T1000 (cell line): ENCODE results near the gene ATOH8.

ENCODE experiments used
- DNase-seq: peaks from one replicate; lab custom pipeline; 2025; ENCODE audit warnings: mixed read lengths; lab: John Stamatoyannopoulos, UW

The ATOH8 gene

DNA sequence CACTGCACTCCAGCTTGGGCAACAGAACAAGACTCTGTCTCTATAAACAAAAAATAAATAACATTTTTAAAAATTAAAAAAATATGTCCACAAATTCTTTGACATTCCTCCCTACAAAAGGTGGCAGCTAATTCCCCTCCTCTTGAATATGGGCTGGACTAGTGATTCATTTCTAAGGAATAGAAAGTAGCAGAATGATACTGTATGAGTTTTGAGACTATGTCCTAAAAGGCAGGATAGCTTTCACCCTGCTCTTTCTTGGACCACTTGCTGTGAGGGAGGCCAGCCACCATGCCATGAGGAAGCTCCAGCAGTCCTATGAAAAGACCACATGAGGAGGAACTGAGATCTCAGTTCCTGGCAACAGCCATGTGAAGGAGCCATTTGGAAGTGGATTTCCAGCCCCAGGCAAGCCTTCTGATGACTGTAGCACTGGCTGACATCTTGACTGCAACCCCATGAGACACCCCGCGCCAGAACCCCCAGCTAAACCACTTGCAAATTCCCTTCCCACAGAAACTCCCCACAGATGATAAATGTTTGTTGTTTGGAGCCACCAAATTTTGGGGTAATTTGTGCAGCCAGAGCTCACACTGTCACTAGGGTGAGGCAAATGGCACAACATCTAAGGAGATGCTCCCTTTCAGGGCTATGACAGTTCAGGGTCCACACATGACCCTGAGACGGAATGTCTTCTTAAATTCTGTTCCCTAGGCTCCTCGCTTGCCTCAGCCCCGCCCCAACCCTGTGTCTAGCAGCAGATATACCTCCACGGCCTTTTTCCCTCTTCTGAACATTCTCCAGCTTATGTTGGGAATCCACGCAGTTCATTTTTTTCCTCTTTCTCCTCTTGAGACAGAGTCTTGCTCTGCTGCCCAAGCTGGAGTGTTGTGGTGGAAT, 17.1 kb upstream of the ATOH8 start:
- DNase-seq = no peak

DNA sequence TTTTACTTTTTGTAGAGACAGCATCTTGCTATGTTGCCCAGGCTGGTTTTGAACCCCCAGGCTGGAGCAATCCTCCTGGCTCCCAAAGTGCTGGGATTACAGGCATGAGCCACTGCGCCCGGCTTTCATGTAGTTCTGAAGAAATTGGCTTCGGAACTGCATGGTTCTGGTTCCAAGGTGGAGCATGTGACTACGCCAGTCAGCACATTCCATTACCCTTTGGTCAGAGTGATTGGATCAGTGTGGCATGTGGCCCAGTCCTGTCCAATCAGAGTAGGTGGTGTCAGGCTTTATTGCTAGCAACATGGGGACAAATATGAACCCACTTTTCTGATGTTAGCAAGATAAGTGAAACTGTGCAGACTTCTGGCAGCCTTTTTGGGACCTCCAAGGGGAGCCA, 16.3 kb upstream of the ATOH8 start:
- peak; percentile 24 for DNase-seq

DNA sequence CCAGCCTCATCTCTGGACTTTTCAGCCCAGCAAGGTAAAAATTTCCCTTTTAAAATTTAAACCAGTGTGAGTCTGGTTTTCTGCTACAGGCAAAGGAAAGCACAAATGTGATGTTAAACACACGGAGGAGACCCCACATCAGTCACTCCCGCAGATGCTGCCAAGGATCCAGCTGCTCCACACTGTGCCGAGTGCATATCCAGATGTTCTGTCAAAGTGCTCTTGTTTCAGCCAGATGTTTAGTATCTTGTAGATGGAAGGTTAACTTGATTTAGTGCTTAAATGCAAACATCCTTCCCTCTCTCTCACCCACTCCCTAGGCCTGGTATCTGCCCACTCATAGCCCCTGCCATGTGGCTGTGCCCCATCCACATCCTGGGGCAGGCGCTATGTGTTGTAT, 15.8 kb upstream of the ATOH8 start:
- DNase-seq = no peak

DNA sequence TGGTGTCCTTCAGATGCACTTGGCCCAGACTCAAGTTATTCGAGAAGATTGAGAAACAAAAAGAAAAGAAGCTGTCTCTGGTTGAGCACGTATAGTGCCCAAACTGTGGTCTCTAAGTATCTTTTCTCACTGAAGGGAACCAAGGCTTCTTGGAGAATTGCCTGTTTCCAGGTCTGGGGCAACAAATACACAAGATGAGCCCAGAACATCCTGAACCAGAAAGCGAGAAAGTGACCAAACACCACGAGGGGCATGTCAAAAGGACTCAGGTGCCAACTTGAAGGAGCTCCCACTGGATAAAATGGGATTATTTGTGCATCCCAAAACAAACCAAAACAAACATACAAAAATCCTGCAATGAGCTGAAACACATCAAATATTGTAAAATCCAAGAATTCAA, 13.6 kb upstream of the ATOH8 start:
- DNase-seq = no peak

DNA sequence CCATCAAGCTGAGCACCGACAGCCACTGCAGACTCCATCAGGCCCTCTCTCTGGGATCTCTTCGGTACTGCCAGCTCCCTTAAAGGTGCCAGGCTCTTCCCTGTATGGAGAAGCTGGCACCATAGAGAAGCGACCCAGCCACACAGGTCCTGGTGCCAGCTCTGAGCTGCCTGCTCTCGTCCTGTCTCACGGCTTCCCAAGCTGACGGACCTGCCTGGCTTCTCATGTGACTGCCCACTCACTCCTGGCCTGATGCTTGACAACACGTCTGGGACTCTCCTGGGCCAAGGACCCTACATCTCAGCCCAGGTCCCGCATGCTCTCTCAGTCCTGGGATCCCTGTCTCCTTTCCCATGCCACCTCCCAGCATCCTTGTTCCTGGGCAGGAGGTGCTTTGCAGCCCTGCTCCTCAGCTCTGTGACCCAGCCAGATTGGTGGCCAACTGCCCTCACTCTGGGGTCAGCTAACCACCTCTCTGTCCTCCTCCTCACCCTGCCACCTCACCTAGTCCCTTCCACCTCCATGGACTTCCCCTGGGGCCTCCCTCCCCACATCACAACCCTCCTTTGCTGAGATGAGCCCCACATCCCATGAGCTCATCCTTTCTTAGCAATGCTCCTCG, 12.5 kb upstream of the ATOH8 start:
- no peak for DNase-seq

DNA sequence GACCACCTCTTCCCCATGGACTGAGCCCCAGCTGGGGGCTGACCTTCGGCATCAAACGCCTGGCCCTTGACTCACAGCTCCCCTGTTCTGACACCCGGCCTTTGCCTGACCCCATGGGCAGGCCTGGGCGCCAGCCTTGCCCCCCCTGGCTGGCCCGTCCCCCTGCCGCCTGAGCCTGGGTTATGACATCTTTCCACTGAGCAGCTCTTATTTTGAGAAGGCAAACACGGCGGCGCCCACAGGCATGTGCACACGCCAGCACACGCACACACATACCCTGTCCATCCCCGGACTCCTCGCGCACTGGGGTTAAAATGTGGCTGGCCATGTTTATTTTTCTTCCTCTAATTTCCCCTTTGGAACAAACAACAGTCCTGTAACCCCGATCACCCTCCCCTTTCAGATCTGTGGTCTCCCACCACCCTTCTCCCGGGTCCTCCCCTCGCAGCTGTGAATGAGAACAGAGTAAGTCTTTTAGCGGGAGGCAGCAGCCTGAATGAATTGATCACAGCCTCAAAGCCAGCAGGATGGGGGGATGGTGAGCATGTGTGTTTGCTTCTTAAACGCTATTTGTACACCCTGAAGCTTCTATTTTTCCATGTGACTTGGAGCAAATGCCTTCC, 11.8 kb upstream of the ATOH8 start:
- no peak for DNase-seq

DNA sequence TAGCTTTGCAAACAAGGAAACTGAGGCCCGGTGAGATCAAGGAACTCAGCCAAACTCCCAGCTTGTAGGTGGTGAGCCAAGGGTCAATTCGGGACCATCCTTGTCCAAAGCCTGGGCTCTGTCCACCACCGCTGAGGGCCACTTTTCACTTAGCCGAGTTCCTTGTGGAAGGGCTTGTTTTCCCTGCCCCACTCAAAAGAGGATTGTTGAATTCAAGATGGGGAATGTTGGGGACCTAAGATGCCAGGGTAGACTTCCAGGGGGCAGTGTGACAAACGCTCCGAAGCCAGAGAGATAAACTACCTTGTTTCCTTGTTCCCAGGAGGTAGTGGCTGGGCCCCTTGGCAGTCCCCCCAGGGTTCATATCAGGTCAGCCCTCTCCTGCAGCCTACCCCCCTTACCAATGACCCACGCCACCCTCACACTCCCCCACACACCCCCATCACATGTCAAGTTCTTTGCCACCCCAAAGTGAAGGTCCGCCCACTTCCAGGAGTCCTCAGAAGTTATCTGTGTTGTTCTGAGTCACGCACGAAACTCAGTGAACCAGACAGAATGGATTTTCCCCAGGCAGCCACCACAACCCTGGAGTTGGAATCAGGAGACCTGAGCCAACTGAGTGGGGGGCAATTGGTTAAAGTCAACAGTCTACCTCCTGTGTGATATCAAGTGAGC, 10.3 kb upstream of the ATOH8 start:
- DNase-seq = no peak

DNA sequence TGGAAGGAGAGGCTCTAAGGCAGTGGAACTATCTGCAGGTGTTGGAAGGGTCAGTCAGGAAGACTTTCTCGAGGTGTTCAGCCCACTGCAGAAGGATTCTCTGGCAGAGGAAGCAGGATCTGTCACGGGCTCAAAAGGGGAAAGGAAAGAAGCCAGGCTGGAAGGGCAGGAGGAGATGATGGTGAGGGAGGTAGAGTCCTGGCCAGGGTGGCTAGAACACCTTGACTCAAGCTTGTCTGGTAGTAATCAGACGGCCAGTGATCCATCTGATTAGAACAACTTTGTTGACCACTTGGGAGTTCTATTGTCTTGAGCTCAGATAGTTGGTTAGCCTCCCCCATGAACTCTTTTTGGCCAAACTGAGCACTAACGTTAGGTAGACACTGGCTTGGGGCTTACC, 9.7 kb upstream of the ATOH8 start:
- no peak for DNase-seq

DNA sequence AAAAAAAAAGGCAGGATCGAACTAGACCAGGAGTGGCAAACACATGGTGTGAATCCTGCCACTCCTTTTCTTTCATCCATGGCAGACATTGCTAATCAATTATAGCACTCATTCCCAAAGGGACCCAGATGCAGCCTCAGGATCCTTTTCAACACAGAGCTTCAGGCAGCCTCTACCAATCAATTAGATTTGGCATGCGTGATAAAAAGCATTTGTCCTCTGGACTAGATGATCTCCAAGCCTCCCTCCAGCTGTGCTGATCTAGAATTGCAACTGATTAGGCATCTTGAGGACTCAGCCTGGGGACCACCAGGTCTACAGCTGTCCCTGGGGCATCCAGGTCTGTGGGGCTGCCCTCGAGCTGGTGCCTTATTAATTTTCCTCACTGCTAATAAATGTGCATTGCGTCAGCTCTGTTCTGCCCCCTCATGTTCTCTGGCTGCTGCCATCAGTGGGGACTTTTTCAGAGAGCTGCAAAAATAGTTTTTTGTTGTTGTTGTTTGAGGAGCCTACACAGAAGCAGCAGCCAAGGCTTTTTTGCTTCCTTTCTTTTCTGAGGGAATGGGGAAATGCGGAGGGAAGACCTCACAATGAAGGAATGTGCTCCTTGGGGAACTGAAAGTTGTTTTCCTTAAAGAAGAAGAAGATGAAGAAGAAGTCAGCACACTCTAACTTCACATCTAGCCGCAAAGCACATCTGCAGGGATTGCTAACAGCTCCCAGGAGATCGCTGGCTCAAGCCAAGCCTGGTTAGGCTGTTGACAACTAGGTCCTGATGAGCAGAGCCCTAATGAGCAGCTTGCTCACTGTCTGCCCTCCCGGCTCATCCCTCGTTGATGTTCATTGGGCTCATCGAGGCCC, 8.8 kb upstream of the ATOH8 start:
- DNase-seq = peak; percentile 37

DNA sequence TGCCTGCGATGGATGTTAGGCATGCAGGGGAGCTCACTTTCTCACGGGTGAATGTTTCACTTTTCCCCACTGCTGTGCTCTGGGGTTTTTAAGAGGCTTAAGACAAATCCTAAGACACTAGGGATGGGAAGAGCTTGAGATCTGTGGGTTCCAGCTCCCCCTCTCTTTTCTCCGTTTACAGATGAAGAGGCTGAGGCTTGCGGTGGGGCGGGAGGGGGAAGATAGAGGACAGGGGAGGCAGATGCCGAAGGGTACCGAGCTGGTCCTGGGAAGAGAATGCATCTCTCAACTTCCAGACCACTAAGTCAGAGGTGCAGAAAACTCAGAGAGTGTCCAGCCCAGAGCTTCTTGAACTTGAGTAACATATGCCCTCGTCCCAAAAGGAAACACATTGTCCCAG, 8.2 kb upstream of the ATOH8 start:
- no peak for DNase-seq

DNA sequence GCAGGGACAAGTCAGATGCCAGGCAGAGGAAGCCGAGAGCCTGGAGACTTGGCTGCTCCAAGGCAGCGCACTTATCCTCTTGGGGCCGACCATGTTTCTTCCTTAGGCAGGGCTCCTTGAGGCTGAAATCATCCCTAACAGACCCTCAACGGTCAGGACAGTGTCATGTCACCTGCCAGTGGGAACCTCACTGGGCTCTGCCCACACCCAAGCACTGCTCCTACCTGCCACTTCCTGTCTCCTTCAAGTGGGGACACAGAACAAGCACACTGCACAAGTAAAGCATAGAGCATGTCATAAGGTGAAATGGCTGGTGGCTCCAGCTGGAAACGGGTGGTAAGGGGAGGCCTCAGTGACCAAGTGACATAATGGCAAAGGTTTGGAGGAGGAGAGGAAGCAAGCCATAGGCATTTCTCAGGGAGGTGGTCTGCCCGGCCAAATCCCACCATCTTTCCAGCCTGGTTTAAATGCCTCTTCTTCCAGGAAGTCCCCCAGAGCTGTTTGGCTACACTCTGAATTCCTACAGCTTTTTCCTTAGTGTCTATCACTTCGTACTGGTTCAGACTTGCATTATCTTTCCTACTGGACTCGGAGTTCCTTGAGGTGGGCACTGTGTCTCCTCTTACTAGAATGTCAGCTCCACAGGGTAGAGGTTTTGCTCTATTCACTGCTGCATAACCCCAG, 7.3 kb upstream of the ATOH8 start:
- DNase-seq = no peak

DNA sequence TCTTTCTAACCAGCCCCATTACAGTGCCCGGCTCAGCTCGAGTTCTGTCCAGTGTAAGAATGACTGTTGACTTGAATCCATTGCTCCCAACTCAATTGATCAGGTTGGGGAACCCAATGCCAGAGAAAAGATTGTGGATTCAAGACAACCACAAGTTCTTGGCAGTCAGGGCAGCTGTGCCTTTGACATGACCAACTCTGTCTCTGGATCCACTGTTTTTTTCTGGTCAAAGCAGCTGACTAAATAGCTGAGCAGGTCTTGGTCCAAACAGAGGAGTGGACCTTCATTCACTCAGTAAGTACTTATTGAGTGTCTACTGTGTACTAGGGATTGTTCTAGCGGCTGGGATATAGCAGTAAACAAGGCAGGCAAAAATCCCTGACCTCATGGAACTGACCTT, 6.3 kb upstream of the ATOH8 start:
- DNase-seq = no peak

DNA sequence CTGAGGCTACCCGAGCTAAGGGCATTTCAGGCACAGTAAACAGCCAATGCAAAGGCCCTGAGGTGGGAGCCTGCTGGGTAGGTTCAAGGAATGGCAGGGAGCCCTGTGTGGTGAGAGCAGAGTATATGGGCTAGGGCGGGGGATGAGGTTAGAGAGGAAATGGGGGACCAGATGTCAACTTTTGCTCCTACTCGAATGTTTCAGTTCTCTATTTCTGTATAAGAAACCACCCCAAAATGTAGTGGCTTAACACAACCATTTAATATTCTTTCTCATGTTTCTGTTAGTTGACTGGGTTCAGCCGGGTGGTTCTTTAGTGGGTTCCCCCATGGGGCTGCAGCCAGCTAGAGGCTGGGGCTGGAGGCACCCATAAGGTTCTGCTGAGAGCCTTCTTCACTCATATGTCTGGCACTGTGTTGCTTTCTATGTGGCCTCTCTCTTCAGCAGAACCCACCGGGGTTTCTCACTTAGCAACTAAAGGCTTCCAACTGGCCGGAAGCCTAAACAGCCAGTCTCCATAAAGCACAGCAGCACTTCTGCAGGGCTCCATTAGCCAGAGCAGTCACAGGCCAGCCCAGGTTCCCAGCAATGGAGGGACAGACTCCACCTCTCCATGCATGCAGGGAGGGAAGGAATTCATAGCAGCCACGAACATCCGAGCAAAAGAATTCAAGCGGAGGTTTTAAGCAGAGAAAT, 5.6 kb upstream of the ATOH8 start:
- DNase-seq = no peak

DNA sequence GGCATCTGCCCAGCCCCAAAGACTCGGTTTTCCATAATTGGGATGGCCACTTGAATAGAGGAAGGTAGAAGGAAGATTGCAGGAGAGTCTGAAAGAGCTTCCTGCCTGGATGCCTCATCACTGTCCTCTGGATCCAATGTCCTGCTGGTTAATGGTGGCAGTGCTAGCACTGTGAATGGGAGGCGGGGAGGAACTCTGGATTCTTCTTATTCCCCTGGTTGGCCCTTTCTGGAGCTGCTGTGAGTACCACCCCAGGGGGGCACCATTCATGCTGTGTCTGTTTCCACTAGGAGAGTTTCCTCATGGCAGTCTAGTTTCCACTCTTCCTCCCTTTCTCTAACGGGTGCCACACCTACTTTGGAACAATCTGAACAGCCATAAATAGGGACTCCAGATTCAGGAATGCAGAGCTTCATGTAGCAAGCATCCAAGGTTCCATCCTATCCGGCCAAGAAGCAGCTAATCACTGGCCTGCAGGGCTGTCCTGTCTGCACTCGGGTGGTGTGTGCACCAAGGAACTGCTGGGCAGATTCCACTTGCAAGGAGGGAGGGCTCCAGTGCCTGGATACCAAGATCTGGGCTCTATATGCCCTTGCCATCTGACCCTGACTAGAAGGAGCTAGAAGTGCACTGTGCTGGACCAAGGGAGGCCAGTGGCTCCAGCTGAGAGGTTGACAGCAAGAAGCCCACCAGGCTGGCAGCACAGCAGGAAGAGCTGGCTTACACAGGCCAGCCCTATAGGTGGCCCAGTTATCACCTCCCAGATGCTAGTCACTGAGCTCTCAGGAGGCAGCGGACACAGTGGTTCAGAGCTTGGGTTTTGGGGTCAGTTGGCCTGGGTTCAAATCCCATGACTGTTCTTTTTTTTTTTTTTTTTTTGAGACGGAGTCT, 4.6 kb upstream of the ATOH8 start:
- no peak for DNase-seq

DNA sequence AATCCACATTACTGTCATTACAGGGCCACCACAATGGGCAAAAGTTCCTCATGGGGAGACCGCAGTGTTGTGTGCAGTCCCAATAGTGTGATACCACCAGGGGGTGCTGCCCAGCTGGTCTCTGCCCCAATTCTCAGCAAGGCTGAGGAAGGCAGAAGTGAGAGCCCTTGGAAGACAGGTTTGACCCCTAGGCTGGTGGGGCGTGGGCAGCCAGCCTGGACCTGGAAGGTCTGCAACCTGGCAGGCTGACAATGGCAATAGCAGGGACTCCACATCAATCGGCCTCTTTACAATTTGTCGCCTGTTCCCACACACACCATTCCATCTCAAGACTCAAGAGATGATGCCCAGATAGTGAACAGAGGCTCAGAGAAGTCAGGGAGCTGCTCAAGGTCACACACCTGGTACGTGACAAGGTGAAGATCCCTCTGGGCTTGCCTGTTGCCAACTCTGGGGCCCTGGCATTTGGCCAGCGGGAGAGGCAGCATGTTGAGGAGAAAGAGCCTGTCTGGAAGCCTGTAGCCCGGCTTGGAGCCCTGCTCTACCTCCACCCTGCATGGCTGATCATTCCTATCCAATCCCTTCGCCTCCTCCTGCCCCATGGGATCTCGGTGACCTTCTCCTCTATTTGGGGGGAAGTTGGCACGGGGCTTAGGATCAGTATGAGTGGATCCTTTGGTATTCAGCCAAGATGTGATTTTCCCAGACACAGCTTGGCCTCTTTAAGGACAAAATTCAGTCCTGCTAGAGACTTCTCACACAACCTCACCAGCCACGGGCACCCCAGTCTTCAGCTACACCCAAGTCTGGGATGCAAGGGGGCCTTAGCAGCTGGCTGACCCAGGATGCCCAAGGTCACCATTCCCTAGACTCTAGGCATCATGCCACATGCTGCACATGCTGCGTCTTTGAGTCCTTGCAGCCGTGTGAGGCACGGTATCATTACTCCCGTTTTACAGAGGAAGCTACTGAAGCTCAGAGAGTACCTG, 2.9 kb upstream of the ATOH8 start:
- DNase-seq = peak; percentile 10

DNA sequence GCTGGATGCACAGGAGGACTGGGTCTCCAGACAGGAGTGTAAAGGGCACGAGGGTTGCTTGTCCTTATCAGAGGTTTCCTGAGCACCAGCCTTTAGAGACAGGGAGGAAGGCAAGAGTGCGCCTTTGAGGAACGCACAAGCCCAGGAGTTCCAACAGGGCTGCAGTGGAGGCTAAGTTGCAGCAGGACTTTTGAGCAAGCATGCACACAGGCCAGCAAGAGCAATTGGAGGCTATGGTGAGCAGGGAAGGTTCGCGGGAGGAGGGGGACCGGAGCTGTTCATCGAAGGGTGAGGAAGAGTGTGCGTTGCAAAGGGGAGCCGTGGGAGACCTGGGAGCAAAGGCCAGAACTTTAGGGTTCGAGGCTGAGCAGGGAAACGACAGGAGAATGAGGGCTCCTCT, 2.2 kb upstream of the ATOH8 start:
- DNase-seq = no peak

DNA sequence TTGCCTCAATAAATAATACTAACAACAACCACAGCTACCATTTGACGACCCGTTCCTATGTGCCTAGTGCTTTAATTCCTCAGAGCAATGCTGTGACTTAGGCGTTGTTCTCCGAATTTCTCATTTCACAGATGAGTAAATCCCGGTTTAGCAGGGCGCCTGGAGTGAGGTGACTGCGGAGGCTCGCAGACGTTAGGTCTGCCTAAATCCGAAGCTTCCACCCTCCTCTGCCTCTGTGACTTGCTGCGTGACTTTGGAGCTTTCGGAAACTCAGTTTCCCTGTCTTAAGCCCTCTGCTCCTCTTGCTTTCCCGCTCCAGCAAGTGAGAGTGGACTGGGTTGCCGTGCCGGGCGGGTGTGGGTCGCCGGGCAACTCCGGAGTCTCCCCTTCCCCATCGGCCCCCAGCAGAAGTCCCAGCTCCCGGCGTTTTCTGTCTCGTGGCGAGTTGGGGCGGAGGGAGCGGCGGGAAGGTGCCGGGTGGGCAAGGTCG, 711 bp upstream of the ATOH8 start:
- DNase-seq = no peak
